HepG2 (cell line): ENCODE results near the gene RAMAC. TPM values are rescaled to one million over a fixed set of nuclear protein-coding genes. Genes with fewer than 3 reads are reported as not detected.

Source experiments
- DPF2 ChIP-seq: sonication (generic); formaldehyde crosslinking; IDR thresholded peaks from 2 replicates; pipeline ENCODE4 v1.4.0; 2020; ENCODE audit warnings: mild to moderate bottlenecking, low read depth, missing genetic modification reagents, borderline replicate concordance
- FOXA3 ChIP-seq: IDR thresholded peaks from 2 replicates; pipeline ENCODE4 v1.6.1; 2016; ENCODE audit warnings: missing genetic modification reagents, missing compliant biosample characterization
- HDAC2 ChIP-seq: sonication (generic); formaldehyde crosslinking; IDR thresholded peaks from 2 replicates; pipeline ENCODE4 v1.4.0; 2020; ENCODE audit warnings: missing genetic modification reagents
- HNRNPK ChIP-seq: fragments of 200-400 bp; formaldehyde crosslinking; IDR thresholded peaks from 2 replicates; pipeline ENCODE4 v1.6.1; 2018; ENCODE audit warnings: low read length, low read depth, moderate library complexity, mild to moderate bottlenecking; ENCODE audit not compliant: poor library complexity, severe bottlenecking
- NR2F2 ChIP-seq: IDR thresholded peaks from 2 replicates; pipeline ENCODE4 v1.6.1; 2012; ENCODE audit warnings: low read depth, inconsistent platforms, borderline replicate concordance
- RCOR2 ChIP-seq: IDR thresholded peaks from 2 replicates; pipeline ENCODE4 v1.6.1; 2016; ENCODE audit warnings: missing biosample characterization, missing genetic modification reagents
- SNAPC4 ChIP-seq: sonication (generic); formaldehyde crosslinking; IDR thresholded peaks from 2 replicates; pipeline ENCODE4 v1.4.0; 2020; ENCODE audit warnings: mild to moderate bottlenecking, missing genetic modification reagents
- TCF7L2 ChIP-seq: IDR thresholded peaks from 2 replicates; pipeline ENCODE4 v1.6.1; 2011; ENCODE audit warnings: mild to moderate bottlenecking, low read depth, low read length, moderate library complexity
- TEF ChIP-seq: sonication (generic); formaldehyde crosslinking; IDR thresholded peaks from 2 replicates; pipeline ENCODE4 v1.5.0; 2020; ENCODE audit warnings: missing genetic modification reagents
- TERF1 ChIP-seq: sonication (generic); formaldehyde crosslinking; IDR thresholded peaks from 2 replicates; pipeline ENCODE4 v1.8.0; 2022; ENCODE audit warnings: mild to moderate bottlenecking, missing genetic modification reagents, moderate library complexity
- TMF1 ChIP-seq: sonication (generic); formaldehyde crosslinking; IDR thresholded peaks from 2 replicates; pipeline ENCODE4 v1.8.1; 2022; ENCODE audit warnings: low read depth, missing genetic modification reagents
- YEATS4 ChIP-seq: sonication (generic); formaldehyde crosslinking; IDR thresholded peaks from 2 replicates; pipeline ENCODE4 v1.4.0; 2020; ENCODE audit warnings: missing genetic modification reagents, borderline replicate concordance
- ZNF160 ChIP-seq: sonication (generic); formaldehyde crosslinking; IDR thresholded peaks from 2 replicates; pipeline ENCODE4 v1.8.0; 2022; ENCODE audit warnings: mild to moderate bottlenecking, inconsistent platforms, missing genetic modification reagents
- ZNF414 ChIP-seq: sonication (generic); formaldehyde crosslinking; IDR thresholded peaks from 2 replicates; pipeline ENCODE4 v1.5.0; 2020; ENCODE audit warnings: missing genetic modification reagents
- ZNF556 ChIP-seq: sonication (generic); formaldehyde crosslinking; IDR thresholded peaks from 2 replicates; pipeline ENCODE4 v1.4.0; 2020; ENCODE audit warnings: mild to moderate bottlenecking, missing genetic modification reagents, borderline replicate concordance
- ZNF567 ChIP-seq: sonication (generic); formaldehyde crosslinking; IDR thresholded peaks from 2 replicates; pipeline ENCODE4 v1.8.1; 2023; ENCODE audit warnings: mild to moderate bottlenecking, missing genetic modification reagents, borderline replicate concordance
- ZNF616 ChIP-seq: sonication (generic); formaldehyde crosslinking; IDR thresholded peaks from 2 replicates; pipeline ENCODE4 v1.5.0; 2020; ENCODE audit warnings: low read depth, mild to moderate bottlenecking, missing genetic modification reagents
- ZNF781 ChIP-seq: sonication (generic); formaldehyde crosslinking; IDR thresholded peaks from 2 replicates; pipeline ENCODE4 v1.5.1; 2020; ENCODE audit warnings: borderline replicate concordance, mild to moderate bottlenecking, missing genetic modification reagents; ENCODE audit errors: not compliant biosample characterization
- polyA plus RNA-seq, 8 experiments: library from polyadenylated mRNA; depleted of rRNA in 3 of 8; stranded (reverse) in 7 of 8; unstranded in 1 of 8; fragments of >200 nt; fragmentation: Illumina TruSeq in 4 of 8; extraction: Trizol in 4 of 8; gene quantifications; 2 replicates each; pipeline versions ENCODE4 v1.2.1 to v1.2.3, GENCODE V29; 2011 to 2016; ENCODE audit warnings: low read depth in 4 of 8, missing spikeins in 1 of 8, mixed read lengths in 1 of 8; ENCODE audit not compliant: insufficient read depth in 1 of 8
- total RNA-seq, 5 experiments: library from RNA; depleted of rRNA; stranded (reverse); fragments of >200 nt; fragmentation: Illumina TruSeq; extraction: Trizol; gene quantifications; 2 replicates each; pipeline ENCODE4 v1.2.3, GENCODE V29; 2016; ENCODE audit warnings: low read depth in 1 of 5
- TF ChIP-seq, protein P1 (sequence below): sonication (generic); formaldehyde crosslinking; IDR thresholded peaks from 2 replicates; pipeline ENCODE4 v1.4.0; 2020; ENCODE audit warnings: mild to moderate bottlenecking, missing genetic modification reagents

Gene RAMAC
- total and polyA plus RNA-seq, 2 of the 13 experiments (the other 11 are each of a cell fraction or from before 2014, with no cell fraction given): 22.2 to 45.9 TPM

DNA sequence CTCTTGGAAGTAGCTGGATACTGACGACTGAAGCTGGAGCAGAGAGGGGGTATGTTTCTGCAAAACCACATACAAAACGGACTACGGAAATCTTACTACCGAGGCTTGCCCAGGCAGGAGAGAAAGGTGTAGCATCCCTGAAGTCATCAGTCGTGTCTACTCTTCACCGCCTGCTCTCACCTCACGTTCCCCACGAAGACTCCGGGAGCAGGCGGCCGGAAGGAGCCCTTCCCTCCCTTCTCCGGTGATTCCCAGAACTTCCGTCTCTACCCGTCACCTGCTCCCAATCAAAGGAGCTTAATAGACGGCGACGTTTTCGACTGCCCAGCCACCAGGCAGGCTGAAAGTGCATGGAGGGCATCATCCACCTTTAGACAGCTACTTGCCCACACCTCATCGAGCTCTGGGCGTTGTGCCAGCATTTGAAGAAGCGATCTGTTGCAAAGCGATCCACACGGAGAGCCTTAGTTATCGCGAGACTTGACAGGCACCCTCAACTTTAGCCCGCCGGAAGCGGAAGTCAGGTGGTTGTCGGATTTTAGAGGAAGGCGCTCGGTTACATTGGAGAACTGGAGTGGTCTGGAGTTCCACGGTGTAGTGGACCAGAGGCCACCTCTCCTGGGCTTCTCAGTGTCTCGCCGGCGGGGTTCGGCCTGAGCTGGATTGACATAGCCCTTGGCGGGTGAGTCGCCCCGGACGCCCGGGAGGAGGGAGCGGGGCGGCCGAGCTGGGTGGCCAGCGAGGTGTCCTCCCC is at the start of gene RAMAC (continued):
- TF ChIP-seq TEF (peak; percentile 71; the same call in 1 of the 2 replicates), TERF1 (CRISPR knock-in tag) (peak; percentile 32; the same call in 1 of the 2 replicates), RCOR2 (no peak), ZNF781 (CRISPR knock-in tag) (peak; percentile 85), ZNF160 (peak; percentile 32; the same call in 1 of the 2 replicates), TCF7L2 (no peak), ZNF556 (CRISPR knock-in tag) (no peak), TMF1 (CRISPR knock-in tag) (peak; percentile 91), HNRNPK (no peak), YEATS4 (peak; percentile 82), HDAC2 (peak; percentile 71), DPF2 (no peak), ZNF616 (CRISPR knock-in tag) (peak; percentile 97), FOXA3 (no peak; the same call in 1 of the 2 replicates), SNAPC4 (CRISPR knock-in tag) (peak; percentile 73; the same call in 1 of the 2 replicates), NR2F2 (no peak), ZNF567 (CRISPR knock-in tag) (no peak), ZNF414 (CRISPR knock-in tag) (peak; percentile 46; the same call in 1 of the 2 replicates)
- TF ChIP-seq, protein P1, sequence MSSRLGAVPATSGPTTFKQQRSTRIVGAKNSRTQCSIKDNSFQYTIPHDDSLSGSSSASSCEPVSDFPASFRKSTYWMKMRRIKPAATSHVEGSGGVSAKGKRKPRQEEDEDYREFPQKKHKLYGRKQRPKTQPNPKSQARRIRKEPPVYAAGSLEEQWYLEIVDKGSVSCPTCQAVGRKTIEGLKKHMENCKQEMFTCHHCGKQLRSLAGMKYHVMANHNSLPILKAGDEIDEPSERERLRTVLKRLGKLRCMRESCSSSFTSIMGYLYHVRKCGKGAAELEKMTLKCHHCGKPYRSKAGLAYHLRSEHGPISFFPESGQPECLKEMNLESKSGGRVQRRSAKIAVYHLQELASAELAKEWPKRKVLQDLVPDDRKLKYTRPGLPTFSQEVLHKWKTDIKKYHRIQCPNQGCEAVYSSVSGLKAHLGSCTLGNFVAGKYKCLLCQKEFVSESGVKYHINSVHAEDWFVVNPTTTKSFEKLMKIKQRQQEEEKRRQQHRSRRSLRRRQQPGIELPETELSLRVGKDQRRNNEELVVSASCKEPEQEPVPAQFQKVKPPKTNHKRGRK: no peak
